GM21515 (cell line): ENCODE data around the gene PRPH.
"Not testable (repeated sequence)": the region's sequence is repeated elsewhere in the genome, so short reads cannot be mapped to it uniquely, and the experiment has no call there.

Experiments used
- ATAC-seq: cut with Tn5 transposase; IDR thresholded peaks from one replicate; pipeline ENCODE4 v1.9.1; 2021; ENCODE audit not compliant: unreplicated experiment

The PRPH gene

DNA sequence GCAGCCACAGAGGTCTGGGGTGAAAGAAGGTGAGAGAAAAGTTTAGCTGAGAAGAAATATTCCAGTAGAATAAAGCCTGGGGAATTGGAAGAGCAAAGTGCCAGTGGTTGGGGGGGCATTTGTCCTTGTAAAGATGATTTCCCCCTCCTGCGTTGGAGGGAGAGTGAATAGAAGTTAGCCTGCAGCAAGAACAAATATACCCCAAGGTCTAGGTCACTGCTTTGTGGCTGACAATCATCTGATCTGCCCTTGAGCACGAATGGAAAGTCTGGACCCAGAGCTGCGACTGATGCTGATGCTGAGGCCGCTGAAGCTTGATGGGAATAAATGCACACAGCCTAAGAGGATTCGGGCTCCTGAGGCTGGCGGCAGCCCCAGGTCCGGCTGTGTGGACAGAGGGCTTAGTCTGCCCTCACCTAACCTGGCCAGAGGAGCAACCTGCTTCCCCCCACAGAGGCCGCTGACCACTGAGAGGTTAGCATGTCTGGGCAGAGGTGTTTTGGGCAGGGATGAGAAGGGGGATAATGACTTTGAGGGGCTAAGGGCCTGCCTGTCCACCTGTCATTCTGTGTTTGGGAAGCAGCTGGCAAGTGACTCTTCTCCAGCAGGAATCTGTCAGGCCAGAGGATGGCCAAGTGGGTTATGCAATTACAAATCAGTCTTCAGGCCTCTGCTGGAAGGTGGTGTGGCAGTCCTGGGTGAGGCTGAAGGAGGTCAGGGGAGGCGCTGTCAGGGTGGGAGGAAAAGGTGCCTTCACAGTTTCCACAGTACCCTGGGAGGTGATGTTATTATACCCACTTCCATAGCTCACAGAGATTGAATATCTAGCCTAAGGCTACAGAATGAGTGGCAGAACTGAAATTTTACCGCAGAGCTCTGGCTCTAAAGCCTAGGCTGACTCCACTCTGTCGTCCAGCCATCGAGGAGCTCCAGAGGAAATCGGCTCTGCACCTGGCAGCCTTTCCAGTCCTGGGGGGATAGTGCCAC is 18.4 kb upstream of the PRPH start:
- ATAC-seq = no peak

DNA sequence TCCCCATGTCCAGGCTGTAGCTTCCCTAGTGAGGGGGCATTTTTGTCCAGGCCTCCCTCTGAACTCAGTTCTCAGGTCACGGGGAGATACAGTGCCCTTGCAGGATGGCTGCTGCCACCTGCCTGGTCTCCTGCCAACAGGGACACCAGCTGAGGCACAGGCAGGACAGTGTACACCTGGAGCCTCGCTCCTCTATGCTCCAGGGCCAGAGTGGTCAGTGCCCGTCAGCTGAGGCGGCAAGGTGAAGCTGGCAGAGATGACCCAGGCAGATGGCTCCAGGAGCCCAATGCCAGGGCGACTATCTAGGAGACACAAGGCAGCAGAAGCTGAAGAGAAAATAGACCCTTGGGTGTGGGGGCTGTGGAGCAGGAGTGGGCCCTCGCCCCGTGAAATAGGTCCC is 17.5 kb upstream of the PRPH start:
- ATAC-seq = no peak

DNA sequence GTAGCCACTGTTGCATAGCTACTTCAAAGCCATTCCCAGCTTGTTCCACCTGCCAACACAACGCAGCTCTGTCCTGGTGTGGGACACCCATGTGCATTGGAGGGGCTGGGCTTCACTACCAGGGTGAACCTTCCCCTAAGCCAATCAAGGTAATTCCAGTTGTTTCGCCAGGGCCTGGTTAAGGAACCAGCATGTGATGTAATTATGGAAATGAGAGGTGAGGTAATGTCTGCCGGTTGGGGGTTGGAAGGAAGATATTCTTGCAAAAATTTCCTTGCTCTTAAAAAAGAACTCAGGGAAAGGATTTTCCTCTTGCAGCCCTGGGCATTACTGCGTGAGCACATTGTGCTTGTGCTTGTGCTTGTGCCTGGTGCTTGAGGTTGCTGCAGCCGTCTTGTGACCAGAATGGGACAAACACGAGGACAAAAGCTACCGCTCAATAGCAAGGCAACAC is 15.2 kb upstream of the PRPH start:
- ATAC-seq = no peak

DNA sequence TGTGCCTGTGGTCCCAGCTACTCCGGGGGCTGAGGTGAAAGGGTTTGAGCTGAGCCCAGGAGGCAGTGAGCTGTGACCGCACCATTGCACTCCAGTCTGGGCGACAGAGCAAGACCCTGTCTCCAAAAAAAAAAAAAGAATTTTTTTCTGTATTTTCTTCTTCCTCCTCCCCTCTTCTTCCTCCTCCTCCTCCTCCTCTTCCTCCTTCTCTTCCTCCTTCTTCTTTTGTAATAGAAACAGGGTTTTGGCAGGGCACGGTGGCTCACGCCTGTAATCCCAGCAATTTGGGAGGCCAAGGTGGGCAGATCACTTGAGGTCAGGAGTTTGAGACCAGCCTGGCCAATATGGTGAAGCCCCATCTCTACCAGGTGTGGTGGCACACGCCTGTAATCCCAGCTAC is 14.4 kb upstream of the PRPH start:
- not testable (repeated sequence) for ATAC-seq

DNA sequence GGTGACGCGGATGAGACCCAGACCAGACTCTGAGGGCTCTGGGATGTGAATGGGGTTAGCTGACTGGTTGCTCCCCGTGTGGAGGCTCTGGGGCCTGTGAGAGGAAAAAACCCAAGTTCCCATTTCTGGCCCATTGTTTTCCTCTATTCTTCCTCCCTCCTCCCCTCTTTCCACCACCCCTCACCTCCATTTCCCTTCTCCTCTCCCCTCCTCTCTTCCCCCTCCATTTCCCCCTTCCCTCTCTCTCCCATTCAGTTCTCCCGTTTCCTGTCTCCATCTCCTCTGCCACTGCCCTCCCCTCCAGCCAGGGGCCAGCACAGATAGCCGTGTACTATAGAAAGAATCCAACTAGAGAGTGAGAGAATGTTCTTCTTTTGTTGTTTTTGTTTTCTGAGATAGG is 12.6 kb upstream of the PRPH start:
- ATAC-seq = no peak

DNA sequence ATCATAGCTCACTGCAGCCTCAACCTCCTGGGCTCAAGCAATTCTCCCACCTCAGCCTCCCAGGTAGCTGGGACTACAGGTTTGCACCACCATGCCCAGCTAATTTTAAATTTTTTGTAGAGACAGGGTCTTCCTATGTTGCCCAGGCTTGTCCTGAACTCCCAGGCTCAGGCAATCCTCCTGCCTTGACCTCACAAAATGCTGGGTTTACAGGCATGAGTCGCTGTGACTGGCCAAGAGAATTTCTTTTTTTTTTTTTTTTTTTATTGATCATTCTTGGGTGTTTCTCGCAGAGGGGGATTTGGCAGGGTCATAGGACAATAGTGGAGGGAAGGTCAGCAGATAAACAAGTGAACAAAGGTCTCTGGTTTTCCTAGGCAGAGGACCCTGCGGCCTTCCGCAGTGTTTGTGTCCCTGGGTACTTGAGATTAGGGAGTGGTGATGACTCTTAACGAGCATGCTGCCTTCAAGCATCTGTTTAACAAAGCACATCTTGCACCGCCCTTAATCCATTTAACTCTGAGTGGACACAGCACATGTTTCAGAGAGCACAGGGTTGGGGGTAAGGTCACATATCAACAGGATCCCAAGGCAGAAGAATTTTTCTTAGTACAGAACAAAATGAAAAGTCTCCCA is 12.1 kb upstream of the PRPH start:
- ATAC-seq = not testable (repeated sequence)

DNA sequence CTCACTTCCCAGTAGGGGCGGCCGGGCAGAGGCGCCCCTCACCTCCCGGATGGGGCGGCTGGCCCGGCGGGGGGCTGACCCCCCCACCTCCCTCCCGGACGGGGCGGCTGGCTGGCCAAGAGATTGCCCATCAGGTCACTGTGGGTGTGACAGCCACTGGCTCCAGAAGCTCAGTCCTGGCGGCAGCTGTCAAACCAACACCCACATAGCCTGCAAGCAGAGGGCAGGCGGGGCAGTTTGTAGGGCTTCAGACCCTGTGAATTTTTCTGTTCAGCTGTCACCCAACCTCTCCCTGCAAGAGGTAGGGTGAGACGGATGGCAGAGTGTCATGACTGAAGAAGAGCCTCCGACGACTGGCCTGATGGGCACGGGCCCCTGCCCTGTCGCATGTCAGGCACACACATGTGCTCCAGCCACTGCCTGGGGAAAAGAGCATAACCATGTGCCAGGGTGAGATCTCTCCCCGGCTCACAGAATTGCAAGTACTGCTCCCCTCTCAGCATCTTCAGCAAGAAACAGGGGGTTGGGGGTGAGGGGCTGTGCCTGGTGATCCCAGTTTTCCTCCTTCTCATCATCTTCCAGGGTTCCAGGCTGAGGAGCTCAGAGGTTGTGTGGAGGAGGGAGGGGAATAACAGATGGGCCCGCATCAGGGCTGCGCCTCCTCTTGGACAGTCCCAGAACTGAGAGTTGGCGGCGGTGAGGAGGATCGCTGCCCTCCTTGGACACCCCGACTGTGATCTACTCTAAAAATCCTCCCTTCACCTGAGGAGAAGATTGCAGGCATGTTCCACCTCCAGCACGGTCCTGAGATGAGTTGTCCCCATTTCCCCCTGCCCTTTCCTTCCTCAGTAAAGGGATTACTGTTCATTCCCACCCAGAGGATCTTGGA is 11.2 kb upstream of the PRPH start:
- no peak for ATAC-seq

DNA sequence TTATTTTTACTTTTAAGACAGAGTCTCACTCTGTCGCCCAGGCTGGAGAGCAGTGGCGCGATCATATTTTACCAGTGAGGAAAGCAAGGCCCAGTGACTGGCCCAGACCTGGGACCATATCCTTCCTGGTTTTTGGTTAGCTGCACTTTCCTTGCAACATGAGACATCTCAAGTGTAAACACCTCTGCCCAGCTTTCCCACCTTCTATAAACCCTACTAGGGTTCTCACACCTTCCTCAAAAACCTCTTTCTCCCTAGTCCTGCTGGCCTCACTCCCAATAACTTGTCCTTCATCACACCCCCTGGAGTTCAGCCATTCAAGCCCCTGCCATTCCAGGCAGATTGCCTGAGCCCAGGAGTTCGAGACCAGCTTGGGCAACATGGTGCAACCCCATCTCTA is 10.3 kb upstream of the PRPH start:
- no peak for ATAC-seq

DNA sequence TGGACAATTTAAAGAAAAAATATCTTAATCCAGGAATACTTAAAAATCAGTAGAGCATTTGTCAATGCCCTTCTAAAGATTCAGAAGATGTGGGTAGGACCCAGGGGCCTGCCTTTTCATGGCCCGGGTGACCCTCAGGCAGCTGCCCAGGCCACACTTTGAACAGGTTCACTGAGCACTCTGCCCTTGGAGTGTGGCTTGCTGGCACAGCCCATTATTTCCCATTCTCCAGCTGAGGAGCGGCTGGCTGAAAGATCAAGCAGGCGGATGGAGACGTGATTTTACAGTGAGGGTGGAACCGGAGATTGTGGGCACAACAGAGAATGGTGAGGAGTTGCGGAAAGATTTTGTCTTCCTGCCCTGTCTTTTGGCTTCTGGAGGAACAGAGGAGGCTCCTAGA is 7.1 kb upstream of the PRPH start:
- no peak for ATAC-seq

DNA sequence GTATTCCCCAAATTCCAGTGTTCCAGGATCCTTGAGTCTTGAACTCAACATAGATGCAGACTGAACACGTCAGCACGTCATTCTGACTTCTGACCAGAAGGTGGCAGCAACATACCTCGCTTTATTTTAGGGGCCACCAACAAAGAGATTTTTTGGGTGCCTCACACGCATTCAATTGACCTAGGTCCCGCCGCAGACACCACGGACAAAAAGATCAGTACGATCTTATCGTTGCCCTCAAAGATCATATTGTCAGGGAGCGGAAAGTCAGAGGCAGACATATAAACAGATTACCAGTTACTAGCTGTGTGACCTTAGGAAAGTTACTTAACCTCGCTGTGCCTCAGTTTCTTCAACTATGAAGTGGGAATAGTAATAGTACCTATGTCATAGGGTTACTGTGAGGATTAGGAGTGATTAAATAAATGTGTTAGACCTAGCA is 6.5 kb upstream of the PRPH start:
- no peak for ATAC-seq

DNA sequence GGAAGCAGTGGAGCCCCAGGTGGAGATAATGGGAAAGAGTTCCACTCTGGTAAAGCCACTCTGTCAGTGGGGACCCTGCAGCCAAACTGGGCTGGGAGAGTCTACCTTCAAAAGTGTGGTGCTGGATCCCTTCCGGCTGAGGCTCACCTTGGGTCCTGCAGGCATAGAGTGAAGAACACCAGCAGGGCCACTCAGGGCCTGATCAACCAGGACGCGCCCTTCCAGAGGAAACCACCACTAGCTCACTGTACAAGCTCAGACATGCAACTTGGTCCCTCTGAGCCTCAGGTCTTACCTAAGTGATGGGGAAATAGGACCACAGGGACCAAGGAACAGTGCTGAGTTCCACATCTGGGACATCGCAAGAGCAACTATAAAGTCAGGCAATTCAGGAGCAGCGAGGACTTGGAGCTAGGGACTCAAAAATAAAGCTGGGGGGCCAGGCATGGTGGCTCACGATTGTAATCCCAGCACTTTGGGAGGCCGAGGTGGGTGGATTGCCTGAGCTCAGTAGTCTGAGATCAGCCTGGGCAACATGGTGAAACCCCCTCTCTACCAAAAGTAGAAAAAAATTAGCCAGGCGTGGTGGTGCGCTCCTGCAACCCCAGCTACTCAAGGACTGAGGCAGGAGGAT is 5.9 kb upstream of the PRPH start:
- ATAC-seq = no peak

DNA sequence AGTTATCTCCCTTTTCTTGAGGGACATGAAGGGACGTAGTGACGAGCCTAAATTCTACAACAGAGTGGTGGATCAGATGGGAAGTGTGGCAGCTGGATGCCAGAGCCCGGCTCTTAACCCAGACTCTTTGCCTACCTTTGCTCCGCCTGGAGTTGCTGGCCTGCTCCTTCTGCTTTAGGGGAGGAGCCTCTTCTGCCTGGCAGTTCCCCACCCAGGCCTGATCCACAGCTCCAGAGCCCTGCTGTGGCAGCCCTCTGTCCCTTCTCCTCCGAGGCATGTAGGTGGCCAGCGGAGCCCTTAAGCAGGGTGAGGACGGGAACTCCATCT is 2.3 kb upstream of the PRPH start:
- no peak for ATAC-seq

DNA sequence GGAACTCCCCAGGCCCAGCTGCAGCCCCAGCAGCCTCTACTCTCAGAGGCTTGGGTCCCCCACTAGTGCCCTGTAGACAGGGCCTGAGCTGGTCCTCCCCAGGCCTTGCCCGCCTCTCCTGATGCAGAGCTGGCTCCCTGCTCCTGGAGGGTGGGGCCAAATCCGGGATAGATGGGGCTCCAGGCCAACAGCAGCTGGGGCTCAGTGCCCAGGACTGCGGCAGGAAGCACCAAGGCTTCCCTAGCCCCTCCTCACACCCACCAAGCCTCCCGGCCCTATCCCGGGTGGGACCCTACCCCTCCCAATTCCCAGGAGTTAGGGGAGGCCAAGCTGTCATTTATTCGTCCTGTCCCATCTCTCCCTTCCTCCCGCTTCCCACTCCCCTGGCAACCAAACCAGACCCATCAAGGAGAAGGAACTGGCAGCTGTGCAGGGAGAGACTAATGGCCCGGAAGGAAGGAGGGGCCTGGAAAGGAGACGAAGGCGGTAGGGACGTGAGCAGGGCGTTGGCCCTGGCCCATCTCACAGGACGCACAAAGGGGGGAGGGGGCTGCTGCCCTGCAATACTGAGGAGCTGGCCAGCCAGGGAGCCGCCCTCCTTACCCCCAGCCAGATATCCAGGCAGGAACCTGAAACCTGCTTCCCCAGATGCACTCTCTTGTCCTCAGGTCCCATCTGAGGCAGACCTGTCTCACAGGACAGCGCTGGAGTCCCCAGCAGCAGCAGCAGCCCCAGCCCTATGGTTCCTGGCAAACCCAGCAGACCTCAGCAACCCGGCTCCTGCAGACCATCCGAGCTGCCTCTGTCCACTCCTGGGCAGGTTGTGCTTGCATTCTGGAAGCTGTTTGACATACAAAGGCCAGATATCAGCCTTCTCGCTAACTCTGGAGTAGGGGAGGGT is 1.6 kb upstream of the PRPH start:
- no peak for ATAC-seq

DNA sequence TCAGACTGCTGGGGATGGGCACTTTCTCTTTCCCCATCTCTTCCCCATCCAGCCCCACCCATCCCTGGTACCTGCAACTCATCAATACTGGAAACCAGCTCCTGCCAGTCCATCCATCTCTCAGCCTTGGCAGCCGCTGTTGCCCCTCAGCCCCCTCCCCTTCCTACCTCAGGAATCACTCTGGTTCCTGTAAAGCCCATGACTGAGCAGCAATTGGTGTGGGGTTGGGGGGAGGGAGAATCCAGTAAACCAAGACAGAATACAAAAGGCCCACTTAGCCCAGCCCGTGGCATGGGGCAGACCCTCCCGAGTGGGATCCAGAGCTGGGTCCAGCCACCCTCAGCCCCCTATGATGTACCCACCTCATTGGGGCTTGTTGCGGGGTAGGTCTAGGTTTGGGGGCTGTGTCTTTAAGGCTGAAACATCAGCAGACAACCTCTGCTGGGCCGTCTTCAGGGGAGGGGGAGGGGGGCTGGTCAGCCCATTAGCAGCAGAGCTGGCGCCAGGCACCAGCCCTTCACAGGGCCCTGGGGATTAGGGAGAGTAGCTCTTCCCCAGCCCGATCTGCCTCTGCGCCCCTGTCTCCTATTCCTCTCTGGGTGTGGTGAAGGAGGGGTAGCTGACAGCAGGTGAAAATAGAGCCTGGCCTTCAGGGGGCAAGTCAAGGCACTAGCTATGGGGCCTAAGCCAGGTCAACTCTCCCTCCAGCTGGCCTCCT is 702 bp upstream of the PRPH start:
- ATAC-seq = no peak

DNA sequence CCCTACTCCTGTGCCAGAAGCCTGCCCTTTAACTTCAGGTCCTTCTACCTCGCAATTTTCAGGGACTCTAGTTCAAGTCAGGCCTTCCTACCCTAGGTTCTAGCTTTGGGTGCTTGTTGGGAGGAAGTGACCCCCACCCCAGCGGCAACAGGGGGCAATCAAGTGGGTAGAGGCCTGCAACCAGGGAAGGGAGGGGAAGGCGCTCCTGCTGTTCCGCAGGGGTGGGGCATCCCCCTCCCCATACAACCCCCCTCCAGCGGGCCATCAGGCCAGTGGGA is 204 bp upstream of the PRPH start:
- ATAC-seq = no peak

DNA sequence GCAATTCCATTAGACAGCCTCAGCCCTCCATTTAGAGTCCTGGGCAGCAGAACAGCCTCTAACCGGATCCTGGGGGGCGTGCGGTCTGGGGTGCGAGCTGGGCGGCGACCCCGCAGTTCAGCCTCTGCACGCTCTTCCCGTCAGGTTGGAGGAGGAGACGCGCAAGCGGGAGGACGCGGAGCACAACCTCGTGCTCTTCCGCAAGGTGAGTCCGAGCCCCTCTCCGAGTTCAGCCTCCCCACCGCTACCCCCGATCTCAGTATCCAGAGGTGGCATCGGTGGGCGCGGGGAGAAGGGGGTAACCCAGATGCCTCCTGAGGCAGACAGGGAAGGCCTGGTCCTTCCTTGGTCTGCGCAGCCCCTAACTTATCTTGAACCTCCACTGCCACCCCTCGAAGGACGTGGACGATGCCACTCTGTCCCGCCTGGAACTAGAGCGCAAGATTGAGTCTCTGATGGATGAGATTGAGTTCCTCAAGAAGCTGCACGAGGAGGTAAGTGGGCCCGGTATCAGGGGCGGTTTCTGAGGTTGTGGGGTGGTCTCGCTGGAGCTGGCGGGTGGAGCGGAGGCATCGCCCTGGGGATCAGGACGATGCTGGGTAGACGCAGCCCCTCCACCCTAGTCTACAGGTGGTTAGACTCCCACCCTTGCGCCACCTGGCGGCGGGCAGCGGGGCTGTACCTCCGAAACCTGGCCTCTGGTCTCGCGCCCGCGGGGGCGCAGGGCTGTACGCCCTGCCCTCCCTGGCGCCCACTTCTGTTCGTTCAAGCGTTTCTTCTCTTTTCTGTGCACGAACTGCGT is 1.3 kb downstream of the PRPH start:
- ATAC-seq = no peak

DNA sequence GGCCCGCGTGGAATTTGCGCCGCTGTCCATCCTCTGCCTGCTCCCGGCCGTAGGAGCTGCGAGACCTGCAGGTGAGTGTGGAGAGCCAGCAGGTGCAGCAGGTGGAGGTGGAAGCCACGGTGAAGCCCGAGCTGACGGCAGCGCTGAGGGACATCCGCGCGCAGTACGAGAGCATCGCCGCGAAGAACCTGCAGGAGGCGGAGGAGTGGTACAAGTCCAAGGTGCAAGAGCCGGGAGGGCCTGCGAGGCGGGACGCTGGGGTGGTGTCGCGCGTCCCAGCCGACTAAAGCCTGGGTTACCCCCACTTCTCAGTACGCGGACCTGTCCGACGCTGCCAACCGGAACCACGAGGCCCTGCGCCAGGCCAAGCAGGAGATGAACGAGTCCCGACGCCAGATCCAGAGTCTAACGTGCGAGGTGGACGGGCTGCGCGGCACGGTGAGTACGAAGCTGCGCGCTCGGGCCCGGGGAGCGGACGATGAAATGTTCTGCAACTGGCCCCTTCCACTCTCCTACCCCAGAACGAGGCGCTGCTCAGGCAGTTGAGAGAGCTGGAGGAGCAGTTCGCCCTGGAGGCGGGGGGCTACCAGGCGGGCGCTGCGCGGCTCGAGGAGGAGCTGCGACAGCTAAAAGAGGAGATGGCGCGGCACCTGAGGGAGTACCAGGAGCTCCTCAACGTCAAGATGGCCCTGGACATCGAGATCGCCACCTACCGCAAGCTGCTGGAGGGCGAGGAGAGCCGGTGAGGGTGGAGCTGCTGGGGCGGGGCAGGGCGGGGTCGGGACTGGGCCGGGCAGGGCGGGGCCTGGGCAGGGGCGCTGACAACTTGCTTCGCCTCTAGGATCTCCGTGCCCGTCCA is 2.1 kb downstream of the PRPH start:
- no peak for ATAC-seq

DNA sequence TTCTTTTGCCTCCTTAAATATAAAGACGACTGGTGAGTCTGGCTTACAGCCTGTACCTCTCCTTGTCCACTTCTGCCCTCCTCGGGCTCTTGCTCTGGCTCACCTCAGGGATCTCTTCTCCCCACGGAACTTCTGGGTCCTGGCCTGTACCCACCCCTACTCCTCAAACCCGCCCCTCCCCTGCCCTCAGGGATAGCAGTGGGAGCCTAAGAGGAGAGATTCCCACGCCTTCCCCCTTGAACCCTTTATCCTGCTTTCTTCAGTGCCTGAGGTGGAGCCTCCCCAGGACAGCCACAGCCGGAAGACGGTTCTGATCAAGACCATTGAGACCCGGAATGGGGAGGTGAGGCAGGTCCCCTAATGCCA is 2.7 kb downstream of the PRPH start:
- no peak for ATAC-seq
